ENCODE results near the gene DNAJC4.

DNAJC4 gene

DNA sequence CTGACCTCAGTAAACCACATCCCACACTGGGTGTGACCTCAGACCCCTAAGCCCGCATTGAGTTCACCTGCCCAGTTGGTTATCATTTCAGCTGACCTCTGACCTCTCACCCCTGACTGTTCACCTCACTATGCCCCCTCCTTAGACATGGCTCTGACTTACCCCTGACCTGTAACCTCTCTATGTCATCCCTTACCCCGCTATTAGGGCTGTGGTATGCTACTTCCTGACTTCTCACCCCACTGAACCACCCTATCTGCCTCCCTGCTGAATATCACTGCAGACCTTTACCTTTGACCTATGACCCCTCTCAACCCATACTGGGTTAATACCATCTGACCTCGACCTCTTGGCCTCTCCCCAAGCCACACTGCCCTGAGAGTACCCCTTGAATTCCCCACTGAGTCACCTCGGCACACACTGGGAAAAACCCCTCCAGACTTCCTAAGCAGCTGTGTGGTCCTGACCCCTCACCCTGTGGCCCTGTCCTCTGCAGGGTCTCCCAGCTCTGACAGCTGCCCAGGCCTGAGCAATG is 29.3 kb downstream of the DNAJC4 start:
- no peak for DNase-seq (ENCODE audit: low read depth in 2 of 2)

DNA sequence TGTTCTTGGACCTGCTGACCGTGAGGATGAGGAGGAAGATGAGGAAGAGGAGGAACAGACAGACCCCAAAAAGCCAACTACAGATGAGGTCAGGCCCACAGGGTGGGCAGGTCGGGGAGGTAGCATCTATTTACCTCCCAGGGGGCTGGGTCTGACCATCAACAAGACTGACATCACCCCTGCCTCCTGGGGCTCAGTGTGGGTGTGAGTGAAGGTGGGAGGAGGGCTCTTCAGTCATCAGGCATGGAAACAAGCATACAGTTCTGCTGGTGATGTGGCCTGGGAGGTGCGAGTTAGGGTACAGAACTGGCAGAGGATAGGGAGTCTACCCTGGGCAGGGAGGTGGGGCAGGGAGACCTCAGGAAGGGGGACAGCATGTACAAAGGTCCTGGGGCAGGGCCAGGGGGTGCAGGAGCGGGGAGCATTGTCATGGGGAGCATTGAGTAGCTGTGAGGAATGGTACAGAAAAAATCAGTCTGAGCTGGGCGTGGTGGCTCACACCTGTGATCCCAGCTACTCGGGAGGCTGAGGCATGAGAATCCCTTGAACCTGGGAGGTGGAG is 29.9 kb downstream of the DNAJC4 start:
- DNase-seq (ENCODE audit: low read depth in 2 of 2), result no peak

DNA sequence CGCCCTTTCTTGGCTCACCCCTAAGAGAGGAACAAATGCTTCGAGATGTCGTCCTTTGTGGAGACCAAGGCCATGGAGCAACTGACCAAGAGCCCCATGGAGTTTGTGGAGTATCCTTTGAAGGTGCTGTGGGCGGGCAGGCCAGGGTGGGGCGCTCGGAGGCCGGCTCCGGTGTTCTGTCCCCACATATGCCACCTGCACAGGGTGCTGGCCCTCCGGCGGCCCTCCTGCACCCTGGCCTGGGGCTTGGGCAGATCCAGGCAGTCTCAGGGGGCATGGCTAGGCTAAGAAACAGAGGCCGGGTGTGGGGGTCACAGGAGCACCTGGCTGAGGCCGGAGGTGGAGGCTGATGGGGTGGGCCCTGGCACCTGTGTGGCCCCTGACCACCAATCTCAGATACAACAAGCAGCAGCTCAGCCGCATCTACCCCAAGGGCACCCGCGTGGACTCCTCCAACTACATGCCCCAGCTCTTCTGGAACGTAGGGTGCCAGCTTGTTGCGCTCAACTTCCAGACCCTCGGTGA is 31.3 kb downstream of the DNAJC4 start:
- no peak for DNase-seq (ENCODE audit: low read depth in 2 of 2)

DNA sequence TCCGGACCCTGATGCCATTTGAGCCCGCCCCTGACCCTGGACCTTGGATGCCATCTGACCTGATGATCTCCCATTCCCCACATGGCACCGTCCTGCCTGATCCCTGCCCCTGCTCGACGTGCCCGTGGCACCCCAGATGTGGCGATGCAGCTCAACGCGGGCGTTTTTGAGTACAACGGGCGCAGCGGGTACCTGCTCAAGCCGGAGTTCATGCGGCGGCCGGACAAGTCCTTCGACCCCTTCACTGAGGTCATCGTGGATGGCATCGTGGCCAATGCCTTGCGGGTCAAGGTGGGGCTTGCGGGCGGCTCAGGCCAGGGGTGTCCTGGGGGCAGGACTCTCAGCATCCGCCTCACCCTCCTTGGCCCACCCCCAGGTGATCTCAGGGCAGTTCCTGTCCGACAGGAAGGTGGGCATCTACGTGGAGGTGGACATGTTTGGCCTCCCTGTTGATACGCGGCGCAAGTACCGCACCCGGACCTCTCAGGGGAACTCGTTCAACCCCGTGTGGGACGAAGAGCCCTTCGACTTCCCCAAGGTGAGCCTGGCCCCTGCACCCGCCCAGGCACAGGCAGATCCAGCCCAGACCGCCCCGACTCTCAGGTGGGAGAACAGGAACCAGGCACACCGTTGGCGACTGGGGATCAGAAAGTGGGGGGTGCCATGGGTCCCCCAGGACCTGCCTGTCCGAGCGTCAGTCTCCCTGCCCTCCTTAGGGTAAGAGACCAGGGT is 32.1 kb downstream of the DNAJC4 start:
- DNase-seq (ENCODE audit: low read depth in 2 of 2), result no peak

DNA sequence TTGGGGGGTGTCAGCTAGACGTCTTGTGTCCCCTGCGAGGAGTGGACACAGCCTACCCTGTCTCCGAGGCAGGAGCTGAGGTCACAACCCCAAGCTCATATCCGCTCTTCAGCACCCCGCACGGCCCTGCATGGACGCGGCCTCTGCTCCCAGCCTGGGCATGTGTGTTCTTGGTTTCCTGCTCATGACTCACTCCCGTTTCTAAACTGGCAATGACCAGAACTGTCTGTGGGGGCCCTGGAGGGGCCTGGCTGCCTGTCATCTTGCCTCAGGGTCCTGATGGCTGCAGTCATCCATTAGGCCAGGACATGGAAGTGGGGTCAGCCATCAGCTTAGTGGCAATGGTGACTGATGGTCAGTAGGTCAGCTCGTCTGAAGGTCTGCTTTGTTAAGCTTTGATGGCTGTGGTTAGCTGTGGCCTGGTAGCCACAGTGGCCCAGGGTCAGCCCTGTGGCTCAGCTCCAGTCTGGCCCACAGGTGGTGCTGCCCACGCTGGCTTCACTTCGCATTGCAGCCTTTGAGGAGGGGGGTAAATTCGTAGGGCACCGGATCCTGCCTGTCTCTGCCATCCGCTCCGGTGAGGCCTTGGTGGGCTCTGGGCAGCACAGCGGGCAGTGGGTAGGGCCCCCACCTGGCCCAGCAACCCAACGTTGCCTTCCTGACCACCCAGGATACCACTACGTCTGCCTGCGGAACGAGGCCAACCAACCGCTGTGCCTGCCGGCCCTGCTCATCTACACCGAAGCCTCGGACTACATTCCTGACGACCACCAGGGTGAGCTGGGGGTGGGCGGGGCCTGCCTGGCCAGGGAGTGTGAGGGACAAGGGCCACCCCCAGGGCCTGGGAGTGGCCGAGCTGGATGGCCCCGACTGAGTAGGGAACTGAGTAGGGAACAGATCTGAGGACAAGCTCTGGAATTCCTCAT is 32.9 kb downstream of the DNAJC4 start:
- DNase-seq (ENCODE audit: low read depth in 2 of 2), result no peak

DNA sequence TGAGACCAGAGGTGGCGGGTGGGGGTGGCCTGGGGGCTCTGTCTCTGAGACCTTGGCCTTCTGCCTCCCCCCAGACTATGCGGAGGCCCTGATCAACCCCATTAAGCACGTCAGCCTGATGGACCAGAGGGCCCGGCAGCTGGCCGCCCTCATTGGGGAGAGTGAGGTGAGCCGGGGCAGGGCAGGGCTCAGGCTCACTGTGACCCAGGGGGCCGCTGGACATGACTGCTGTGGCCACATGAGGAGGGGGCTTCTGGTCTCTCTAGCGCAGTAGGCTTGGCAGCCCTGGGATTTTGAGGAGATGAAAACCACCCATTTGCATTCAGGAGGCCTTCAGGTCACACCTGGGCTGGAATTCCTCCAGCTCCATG is 33.6 kb downstream of the DNAJC4 start:
- no peak for DNase-seq (ENCODE audit: low read depth in 2 of 2)

DNA sequence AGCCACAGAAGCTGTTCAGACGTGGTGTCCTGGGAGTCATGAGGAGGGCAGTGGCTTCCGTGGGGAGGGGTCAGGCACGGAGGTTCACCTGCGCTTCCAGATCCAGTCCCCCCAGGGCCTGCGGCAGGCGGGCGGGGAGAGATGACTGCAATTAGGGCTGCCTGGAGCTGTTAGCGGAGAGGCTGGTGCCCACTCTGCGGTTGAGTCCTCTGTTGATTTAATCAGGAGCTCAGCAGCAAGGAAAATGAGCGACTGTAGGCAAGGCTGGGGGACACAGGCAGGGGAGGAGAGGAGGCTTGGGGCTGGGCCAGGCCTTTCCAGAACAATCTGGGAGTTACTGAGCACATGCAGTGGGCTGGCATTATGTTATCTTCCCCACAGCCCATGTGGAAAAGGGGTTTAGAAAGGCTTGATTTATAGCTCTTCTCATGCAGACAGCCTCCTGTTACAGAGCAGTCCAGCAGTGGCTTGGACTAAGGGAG is 34.1 kb downstream of the DNAJC4 start:
- DNase-seq (ENCODE audit: low read depth in 2 of 2), result no peak

DNA sequence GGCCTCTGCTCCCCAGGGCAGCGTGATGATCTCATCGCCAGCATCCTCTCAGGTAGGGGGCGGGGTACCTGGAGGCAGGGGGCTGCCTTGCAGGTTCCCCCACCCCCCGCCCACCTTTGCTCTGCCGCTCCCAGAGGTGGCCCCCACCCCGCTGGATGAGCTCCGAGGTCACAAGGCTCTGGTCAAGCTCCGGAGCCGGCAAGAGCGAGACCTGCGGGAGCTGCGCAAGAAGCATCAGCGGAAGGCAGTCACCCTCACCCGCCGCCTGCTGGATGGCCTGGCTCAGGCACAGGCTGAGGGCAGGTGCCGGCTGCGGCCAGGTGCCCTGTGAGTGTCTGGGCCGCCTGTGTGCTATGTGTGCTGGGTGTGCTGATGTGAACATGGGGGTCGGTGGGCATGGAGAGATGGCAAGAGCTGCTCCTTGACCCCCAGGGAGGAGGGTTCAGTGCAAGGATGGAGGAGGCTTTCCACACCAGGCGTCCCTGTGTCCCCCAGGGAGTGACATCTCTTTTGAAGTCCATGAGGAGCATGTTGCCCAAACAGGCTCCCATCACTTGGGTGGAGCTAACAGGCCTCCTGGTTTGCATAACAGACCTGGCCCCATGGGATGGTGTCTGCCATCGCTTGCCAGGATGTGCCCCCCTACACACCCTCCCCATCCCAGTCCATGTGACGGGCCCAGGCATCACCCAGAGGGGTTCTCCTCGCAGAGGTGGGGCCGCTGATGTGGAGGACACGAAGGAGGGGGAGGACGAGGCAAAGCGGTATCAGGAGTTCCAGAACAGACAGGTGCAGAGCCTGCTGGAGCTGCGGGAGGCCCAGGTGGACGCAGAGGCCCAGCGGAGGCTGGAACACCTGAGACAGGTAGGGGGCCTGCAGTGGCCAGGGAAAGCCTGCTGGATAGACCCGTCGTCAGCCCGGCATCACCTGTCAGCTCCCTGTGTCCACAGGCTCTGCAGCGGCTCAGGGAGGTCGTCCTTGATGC is 35.1 kb downstream of the DNAJC4 start:
- DNase-seq (ENCODE audit: low read depth in 2 of 2), result no peak

DNA sequence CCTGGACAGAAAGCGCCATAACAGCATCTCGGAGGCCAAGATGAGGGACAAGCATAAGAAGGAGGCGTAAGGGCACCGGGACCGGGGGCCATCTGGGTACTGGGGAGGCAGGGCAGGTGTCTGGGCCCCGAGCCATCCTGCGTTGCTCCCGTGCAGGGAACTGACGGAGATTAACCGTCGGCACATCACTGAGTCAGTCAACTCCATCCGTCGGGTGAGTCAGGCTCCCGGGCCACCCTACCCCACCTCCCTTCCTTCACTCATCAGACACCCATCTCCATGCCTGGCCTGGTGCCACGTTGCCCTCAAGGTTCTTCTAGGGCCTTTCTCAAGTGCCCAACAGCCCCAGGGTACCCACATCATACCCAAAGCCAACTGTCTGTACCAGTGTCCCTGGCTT is 36.0 kb downstream of the DNAJC4 start:
- no peak for DNase-seq (ENCODE audit: low read depth in 2 of 2)

DNA sequence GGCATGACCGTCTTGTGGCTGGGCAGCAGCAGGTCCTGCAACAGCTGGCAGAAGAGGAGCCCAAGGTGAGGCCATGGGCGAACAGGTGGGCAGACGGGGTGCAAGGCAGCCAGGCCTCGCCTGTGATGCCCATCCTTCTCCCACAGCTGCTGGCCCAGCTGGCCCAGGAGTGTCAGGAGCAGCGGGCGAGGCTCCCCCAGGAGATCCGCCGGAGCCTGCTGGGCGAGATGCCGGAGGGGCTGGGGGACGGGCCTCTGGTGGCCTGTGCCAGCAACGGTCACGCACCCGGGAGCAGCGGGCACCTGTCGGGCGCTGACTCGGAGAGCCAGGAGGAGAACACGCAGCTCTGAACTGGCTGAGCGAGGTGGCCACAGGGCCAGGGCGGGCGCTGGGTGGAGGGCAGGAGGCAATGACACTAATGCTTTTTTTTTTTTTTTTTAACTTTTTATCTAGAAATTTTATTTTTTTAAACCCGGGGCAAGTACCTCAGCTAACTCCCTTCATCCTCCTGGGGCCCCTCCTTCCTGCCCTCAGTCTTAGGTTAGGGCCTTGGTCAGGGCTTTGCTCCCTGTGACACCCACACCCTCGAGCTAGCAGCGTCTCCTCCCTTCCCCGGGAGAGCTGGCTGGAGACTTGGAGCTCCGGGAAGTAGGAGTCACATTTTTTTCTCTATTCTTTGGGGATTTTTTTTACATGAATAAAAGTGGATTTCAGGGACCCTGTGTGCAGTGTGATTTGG is 37.0 kb downstream of the DNAJC4 start:
- DNase-seq (ENCODE audit: low read depth in 2 of 2), result no peak

DNA sequence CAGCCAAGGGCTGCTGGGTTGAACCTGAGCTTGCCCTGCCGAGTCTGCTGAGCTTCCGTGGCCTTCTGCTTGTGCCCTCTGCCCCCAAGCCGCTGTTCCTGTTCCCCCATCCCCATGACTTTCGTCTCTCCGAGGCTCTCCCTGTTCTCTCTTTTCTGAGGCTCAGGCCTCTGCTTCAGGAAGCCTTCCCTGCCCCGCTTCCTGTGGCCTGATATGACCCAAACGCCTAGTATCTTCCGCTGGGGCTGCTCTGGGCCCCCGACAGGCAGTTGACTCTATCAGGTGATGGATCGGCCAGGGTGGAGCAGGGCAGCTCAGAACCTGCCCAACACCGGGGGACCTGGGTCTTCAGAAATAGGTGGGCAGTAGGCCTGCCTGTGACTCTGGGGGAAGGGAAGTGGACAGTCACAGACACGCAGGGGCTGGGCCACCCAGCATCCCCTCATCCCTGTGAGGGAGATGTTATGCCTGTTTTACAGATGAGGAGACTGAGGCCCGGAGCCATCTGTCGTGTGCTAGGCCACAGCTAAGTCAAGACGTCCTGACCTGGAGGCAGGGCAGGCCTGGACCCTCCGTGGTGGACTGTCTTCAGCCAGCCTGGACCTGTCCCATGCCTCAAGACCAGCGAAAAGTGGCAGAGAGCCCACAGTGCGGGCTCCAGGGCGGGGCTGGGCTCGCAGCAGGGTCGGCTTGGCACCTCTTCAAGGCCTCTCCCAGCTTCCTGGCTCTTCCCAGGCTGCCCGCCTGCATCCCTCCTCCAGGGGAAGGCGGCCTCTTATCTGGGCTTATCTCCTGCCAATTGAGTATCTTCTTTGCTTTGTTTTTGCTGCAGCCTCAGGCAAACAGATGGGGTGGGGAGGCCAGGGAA is 37.9 kb downstream of the DNAJC4 start:
- no peak for DNase-seq (ENCODE audit: low read depth in 2 of 2)

DNA sequence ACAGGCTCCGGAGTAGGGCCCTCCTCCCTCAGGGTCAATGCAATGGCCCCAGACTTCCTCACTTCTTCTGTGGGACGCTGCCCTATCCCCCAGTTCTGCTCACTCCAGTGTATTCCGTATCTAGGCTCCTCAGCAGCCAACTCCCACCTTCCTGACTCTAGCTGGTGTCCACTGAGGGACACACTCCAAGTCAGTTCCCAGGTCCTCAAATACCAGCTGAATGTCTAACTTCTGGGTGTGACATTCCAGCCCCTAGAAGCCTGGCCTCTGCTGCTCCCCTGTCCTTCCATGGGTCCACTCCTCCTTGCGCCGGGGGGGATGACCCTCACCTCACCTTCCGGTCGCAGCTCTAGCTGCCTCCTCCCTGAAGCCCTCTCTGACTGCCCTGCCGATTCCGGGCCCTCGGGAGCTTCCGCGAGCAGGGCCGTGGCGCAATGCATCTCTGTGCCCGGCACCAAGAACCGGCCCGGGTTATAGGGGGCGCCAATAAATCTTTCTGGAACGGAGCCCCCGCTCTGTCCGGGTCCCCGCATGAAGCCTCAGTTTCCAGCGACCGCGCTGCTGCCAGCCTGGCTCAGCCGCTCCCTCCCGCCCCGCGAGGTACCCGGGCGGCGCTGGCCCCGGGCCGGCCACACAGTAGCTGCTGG is 38.7 kb downstream of the DNAJC4 start:
- DNase-seq (ENCODE audit: low read depth in 2 of 2), result peak; percentile 39 to 55

DNA sequence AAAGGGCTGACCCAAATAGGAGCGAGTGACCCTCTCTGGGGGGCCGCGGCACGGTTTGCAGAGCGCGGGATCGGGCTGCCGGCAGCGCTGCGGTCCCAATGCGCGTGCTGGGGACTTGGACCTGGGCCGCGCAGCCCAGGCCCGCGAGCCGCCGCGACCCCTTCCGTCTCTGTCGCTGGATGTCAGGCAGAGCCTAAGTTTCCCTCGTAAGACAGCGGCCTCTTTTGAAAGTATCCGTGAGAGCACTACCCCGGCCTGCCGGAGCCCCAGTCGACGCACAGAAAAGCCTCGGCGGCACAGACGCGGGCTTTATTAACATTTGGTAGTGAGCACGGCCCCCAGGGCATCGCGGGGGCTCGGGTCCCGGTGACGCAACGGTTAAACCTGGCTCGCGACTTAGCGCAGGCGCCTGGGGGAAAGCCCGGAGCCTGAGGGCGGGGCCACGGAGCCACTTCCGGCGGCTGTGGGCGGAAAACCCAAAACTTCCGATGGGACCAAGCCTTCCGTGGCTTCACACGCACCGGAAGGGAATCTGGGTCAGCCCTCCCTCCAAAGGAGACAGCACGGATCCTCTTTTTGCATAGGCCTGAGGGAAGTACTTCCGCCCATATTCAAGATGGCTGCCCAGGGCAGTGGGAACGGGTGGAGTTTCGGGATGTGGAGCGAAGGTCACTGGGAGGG is 39.3 kb downstream of the DNAJC4 start:
- peak; percentile 96 to 97 for DNase-seq (ENCODE audit: low read depth in 2 of 2)

DNA sequence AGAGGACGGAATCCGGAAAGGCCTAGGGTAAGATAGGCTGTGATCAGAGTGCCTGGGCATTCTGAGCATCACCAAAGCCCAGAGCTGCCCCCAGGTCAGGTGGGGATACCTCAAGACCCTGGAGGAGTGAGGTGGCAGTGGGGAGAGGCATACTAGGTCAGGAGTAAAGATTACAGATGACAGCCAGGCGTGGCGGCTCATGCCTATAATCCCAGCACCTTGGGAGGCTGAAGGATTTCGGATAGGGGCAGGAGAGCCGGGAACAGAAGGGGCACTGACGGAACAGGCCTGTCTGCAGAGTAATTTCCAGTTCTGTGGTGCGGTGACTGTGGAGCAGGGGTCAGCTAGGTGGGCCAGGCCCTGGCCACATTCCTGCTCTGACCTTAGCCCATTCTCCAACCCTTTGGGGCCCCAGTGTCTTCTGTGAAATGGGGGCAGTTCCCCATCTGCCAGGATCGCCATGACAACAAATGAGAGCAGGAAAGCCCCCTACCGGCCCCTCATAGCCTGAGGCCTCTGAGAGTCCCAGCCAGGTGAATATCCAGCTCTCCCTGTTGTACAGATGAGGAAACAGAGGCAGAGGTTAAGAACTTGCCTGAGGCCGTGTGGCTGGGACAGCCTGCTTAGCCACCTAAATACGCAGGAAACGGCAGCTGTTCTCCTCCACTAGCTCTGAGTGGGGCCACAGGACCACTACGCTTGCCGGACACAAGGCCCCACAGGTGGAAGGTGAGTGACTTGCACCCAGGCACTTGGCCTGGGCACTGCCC is 44.9 kb downstream of the DNAJC4 start:
- no peak for DNase-seq (ENCODE audit: low read depth in 2 of 2)

DNA sequence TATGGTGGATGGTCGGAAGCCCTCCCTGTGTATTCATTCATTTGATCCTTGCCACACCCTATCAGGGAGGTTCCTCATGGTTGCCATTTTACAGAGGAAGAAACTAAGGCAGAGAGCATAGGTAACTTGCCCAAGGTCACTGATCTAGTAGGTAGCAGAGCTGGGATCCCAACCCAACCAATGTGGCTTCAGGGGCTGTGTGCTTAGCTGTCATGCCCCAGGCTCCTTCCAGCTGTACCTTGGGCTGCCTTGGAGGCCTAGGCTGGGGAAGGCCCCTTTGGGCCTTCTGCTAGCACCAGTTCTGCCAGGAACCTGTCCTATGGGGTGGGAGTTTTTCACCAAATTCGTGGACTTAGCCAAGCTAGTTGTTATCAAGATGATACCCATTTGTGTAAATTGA is 45.5 kb downstream of the DNAJC4 start:
- no peak for DNase-seq (ENCODE audit: low read depth in 2 of 2)

DNA sequence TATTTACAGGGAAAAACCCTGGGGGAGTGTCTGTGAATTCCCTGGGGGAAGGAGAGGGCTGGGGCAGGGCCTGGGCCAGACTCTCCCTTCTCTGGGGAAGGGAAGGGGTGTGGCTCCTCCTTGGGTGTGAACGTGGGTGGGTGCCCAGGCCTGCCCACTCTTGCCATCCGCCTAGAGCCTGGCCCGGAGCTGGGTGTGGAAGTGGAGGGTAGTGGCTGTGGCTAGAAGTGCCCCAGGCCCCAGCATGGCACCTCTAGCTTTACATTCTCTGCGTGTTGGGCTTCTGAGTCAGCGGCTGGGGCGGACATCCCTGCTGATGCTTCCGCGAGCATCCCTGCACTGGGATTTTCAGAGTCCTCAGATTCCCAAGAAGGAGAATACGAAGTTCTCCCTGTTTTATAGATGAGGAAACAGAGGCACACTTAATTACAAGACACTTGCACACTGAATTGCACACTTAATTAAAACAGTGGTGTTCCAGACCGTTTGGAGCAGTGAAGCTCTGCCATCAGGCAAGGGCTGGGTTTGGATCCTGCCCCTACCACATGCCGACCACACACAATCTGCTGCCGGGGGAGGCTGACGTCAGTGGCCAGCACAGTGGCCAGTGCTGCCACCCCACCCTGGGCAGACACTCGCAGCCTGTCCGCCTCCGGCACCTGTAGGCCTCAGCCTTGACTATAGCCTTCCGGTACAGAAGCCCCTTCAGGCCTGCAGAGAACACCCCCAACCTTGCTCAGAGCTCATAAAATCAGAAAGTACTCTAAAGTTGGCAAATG is 46.5 kb downstream of the DNAJC4 start:
- no peak for DNase-seq (ENCODE audit: low read depth in 2 of 2)
